GM18951 (cell line): ENCODE data around the gene RAP1GAP.
"Not testable (repeated sequence)": the region's sequence is repeated elsewhere in the genome, so short reads cannot be mapped to it uniquely, and the experiment has no call there.

Source experiments
- POLR2A ChIP-seq: IDR thresholded peaks from 4 replicates; pipeline ENCODE4 v1.6.1; 2011; ENCODE audit warnings: mild to moderate bottlenecking; ENCODE audit not compliant: insufficient read length, insufficient read depth; ENCODE audit errors: extremely low read depth
- in situ Hi-C: fragments of 300-500 bp; cut with MboI; formaldehyde crosslinking; loops from one replicate; pipeline ENCODE4 v1.12.0; 2022; ENCODE audit warnings: low sequenced_read_pairs, mixed read lengths, inconsistent platforms; ENCODE audit not compliant: unreplicated experiment

RAP1GAP gene

DNA sequence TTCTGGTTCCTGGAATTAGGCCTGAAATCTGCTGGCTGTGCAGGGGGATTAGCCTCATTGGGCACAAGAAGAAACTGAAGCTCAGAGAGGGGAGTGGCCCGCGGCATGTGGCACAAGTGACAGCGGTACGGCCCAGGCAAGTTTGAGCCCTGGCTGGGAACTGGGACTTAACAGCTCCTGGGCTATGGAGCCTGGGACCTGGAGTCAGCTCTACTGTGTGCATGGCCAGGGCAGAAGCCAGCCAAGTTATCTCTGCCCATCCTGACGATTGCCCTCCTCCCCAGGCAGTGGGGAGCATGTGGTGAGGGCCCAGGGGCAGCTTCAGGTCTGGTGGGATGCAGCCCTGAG lies 98.7 kb downstream of the RAP1GAP start:
- in situ Hi-C loops: no loop called here

GRCh38 chr1:21569820-21570527 lies 99.2 kb downstream of the RAP1GAP start:
- in situ Hi-C loops: no loop called here
- no peak for TF ChIP-seq POLR2A

More for the DNA sequence above, 98.7 kb downstream of the RAP1GAP start:
- no peak for TF ChIP-seq POLR2A

GRCh38 chr1:21568809-21569385 lies 100.3 kb downstream of the RAP1GAP start:
- in situ Hi-C loops: no loop called here
- no peak for TF ChIP-seq POLR2A

- in situ Hi-C loops: no loop called here
- no peak for TF ChIP-seq POLR2A
Measured at GRCh38 chr1:21568006-21568746, 101.0 kb downstream of the RAP1GAP start.

- no peak for TF ChIP-seq POLR2A
- in situ Hi-C loops: no loop called here
Measured at GRCh38 chr1:21567241-21568005, 101.7 kb downstream of the RAP1GAP start.

DNA sequence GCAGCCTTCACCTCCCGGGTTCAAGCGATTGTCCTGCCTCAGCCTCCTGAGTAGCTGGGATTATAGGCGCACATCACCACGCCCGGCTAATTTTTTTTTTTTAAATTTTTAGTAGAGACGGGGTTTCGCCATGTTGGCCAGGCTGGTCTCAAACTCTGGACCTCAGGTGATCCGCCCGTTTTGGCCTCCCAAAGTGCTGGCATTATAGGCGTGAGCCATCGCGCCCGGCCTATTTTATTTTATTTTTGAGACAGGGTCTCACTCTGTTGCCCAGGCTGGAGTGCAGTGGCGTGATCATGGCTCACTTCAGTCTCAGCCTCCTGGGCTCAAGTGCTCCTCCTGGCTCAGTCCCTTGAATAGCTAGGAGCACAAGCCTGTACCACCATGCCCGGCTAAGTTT lies 102.8 kb downstream of the RAP1GAP start:
- in situ Hi-C loops: not testable (repeated sequence)

- in situ Hi-C loops: no loop called here
- TF ChIP-seq POLR2A: no peak
Measured at GRCh38 chr1:21565285-21565684, 103.9 kb downstream of the RAP1GAP start.

- in situ Hi-C loops: no loop called here
- TF ChIP-seq POLR2A: no peak
Measured at GRCh38 chr1:21564521-21565095, 104.5 kb downstream of the RAP1GAP start.

DNA sequence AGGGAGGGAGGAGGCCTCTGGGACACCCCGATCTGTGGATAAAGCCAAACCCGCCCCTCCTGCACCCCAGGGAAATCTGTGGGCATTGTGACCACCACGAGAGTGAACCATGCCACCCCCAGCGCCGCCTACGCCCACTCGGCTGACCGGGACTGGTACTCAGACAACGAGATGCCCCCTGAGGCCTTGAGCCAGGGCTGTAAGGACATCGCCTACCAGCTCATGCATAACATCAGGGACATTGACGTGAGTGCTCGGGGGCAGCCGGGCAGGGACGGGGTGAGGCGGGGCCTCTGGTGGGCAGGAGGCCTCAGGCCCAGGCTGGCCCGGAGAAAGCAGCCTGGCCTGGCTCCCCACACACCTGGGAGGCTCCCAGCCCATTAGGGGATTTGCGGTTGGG lies 105.2 kb downstream of the RAP1GAP start:
- in situ Hi-C loops: no loop called here
- TF ChIP-seq POLR2A: no peak

GRCh38 chr1:21562896-21563295 lies 106.3 kb downstream of the RAP1GAP start:
- TF ChIP-seq POLR2A: no peak
- in situ Hi-C loops: no loop called here

DNA sequence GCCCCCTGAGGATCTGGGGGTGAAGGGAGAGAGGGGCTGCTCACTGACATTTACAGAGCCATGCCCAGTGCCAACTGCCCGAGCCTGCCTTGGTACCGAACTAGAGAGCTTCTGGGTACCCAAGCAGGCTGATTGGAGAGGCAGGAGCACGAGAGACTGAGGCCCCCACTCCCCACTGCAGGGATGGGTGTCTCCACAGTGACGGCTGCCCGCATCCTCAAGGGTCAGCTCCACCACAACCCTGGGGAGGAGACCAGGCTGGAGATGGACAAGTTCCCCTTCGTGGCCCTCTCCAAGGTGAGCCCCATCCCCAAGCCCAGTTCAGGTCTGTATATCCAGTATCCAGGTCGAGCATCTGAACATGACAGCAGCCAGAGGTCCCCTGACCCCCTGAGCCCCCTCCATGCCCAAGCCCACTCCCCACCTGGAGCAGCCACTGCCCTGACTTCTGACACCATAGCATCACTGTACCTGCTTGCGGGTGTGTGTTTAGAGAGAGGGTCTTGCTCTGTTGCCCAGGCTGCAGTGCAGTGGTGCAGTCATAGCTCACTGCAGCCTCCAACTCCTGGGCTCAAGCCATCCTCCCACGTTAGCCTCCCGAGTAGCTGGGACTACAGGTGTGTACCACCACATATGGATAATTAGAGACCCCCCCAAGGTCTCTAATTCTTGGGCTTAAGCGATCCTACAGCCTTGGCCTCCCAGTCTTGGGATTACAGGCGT lies 108.1 kb downstream of the RAP1GAP start:
- no peak for TF ChIP-seq POLR2A
- in situ Hi-C loops: no loop called here

DNA sequence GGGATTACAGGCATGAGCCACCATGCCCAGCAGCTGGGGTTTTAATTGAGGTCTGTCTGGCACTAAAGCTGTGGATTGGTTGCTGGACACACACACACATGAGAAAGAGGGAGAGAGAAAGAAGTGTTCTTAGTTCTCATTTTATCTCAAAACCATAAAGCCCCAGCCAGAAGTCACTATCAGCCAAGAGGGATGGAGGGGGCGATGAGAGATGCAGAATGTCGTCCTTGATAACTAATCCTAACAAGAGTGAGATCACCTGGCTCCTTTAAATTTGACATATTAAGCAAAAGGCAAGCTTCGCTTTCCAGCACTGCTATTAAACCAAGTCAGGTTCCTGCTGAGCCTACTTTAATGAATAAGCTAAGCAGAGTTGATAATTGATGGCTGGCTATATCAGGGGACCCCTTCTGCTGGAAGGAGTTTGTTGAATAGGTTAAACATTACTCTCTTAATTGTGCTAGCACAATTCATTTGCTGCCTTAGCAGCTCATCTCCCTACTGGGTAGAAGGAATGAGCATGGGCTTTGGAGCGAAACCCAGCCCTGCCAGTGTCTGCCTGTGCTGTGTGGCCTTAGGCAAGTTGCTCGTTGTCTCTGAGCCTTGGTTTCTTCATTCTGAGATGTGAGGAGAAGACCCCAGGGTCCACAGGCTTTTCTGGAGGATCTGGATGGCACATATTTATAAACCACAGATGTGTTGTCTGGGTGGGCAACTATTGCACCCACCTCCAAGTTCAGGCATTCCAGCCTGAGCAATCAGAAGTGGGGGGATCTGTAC lies 109.2 kb downstream of the RAP1GAP start:
- no peak for TF ChIP-seq POLR2A
- in situ Hi-C loops: no loop called here
